Transverse colon (tissue), 4 donors: Measurements from ENCODE around the gene RPGRIP1L. TPM values are rescaled to one million over a fixed set of nuclear protein-coding genes. Genes with fewer than 3 reads are reported as not detected.

Experiments
- DNase-seq: peaks from one replicate; pipeline ENCODE4 v3.0.0-alpha.2; 2019
- H3K27ac ChIP-seq, 4 donors: fragments of 200-600 bp; sonication (generic); 2 replicates each; pipeline ENCODE4 v1.5.1; 2016 to 2018; ENCODE audit warnings: inconsistent platforms in 4 of 4
- H3K27me3 ChIP-seq: fragments of 200-600 bp; sonication (generic); 2 replicates; pipeline ENCODE4 v1.5.1; 2017; ENCODE audit warnings: inconsistent platforms
- H3K36me3 ChIP-seq, 4 donors: fragments of 200-600 bp; sonication (generic); 2 replicates each; pipeline ENCODE4 v1.5.1; 2017 to 2019; ENCODE audit warnings: inconsistent platforms in 4 of 4
- H3K4me1 ChIP-seq, 4 donors: fragments of 200-600 bp; sonication (generic); 2 replicates each; pipeline ENCODE4 v1.5.1; 2017 to 2020; ENCODE audit warnings: inconsistent platforms in 4 of 4
- H3K4me3 ChIP-seq, 4 donors: fragments of 200-600 bp; sonication (generic); 1 replicate in 1 of 4; 2 replicates in 3 of 4; pipeline versions ENCODE4 v1.5.1 to v1.6.1; 2017 to 2019; ENCODE audit warnings: inconsistent platforms in 4 of 4
- H3K9me3 ChIP-seq, 2 donors: fragments of 200-600 bp; sonication (generic); 2 replicates each; pipeline ENCODE4 v1.5.1; 2017 to 2019; ENCODE audit warnings: inconsistent platforms in 2 of 2
- EP300 ChIP-seq: sonication (generic); formaldehyde crosslinking; IDR thresholded peaks from one replicate; pipeline ENCODE4 v1.6.1; 2017; ENCODE audit warnings: antibody characterized with exemption, low read depth
- POLR2A ChIP-seq: fragments of 450-650 bp; IDR thresholded peaks from one replicate; pipeline ENCODE4 v1.6.1; 2016; ENCODE audit warnings: antibody characterized with exemption, mild to moderate bottlenecking, moderate library complexity
- POLR2AphosphoS5 ChIP-seq, 3 donors: sonication (generic); formaldehyde crosslinking; IDR thresholded peaks; one replicate each; pipeline ENCODE4 v1.6.1; 2016; ENCODE audit warnings: antibody characterized with exemption in 3 of 3
- WGBS, 2 donors: methylation state at CpG; one replicate each; pipeline ENCODE4 v1.1.5; 2018; ENCODE audit warnings: low coverage in 1 of 2; 5-methylcytosine and 5-hydroxymethylcytosine counted together
- in situ Hi-C, 4 donors: fragments of 200-750 bp; cut with MboI; loops; one replicate each; pipeline versions ENCODE4 v1.15.0 to v1.15.1; 2017; ENCODE audit warnings: low sequenced_read_pairs in 3 of 4, low pct_ligation_motif_present in 1 of 4, low pct_unique_long_range_greater_than_20kb in 1 of 4
- intact Hi-C: fragments of 100-400 bp; cut with DNase I; formaldehyde crosslinking; loops from one replicate; pipeline ENCODE4 v1.15.1; 2023; ENCODE audit warnings: low total_unique reads
- total RNA-seq, 4 donors: library from RNA; depleted of rRNA; stranded (reverse); fragments of >200 nt; gene quantifications; one replicate each; pipeline ENCODE4 v1.1.0, GENCODE V29; 2016
- TF ChIP-seq, protein P1 (sequence below), 5 experiments: fragments of 200-600 bp in 3 of 5; fragments of 450-650 bp in 2 of 5; sonication (generic) in 3 of 5; IDR thresholded peaks; 1 replicate in 2 of 5; 2 replicates in 3 of 5; pipeline ENCODE4 v1.5.1; 2016 to 2017; ENCODE audit warnings: antibody characterized with exemption in 5 of 5, inconsistent platforms in 3 of 5, mild to moderate bottlenecking in 2 of 5, moderate library complexity in 1 of 5

RPGRIP1L gene
- total RNA-seq, 4 donors from 2014 or later: 1.6 to 5.6 (median 2.1) TPM

- DNase-seq: no peak
- intact Hi-C loops: no loop called here
- Histone ChIP-seq H3K36me3 (no peaks in the 10 kb centered on the region), H3K4me1 (no peaks in the 10 kb centered on the region), H3K27ac (no peak overlapping the region), H3K9me3 (no peaks in the 10 kb centered on the region), H3K4me3 (no peak overlapping the region), H3K27me3 (no peaks in the 10 kb centered on the region)
- 83 to 86% methylated on average over 7 to 8 of the region's 8 CpGs for WGBS, 2 donors
- TF ChIP-seq, protein P1, sequence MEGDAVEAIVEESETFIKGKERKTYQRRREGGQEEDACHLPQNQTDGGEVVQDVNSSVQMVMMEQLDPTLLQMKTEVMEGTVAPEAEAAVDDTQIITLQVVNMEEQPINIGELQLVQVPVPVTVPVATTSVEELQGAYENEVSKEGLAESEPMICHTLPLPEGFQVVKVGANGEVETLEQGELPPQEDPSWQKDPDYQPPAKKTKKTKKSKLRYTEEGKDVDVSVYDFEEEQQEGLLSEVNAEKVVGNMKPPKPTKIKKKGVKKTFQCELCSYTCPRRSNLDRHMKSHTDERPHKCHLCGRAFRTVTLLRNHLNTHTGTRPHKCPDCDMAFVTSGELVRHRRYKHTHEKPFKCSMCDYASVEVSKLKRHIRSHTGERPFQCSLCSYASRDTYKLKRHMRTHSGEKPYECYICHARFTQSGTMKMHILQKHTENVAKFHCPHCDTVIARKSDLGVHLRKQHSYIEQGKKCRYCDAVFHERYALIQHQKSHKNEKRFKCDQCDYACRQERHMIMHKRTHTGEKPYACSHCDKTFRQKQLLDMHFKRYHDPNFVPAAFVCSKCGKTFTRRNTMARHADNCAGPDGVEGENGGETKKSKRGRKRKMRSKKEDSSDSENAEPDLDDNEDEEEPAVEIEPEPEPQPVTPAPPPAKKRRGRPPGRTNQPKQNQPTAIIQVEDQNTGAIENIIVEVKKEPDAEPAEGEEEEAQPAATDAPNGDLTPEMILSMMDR (IDR thresholded peaks at IDR 0.05): no peak
- TF ChIP-seq POLR2A (no peak), EP300 (no peak), POLR2AphosphoS5 (IDR thresholded peaks at IDR 0.05) (no peak)
- in situ Hi-C loops: no loop called here
Measured at GRCh38 chr16:53565296-53565863, 138.3 kb downstream of the RPGRIP1L start.

DNA sequence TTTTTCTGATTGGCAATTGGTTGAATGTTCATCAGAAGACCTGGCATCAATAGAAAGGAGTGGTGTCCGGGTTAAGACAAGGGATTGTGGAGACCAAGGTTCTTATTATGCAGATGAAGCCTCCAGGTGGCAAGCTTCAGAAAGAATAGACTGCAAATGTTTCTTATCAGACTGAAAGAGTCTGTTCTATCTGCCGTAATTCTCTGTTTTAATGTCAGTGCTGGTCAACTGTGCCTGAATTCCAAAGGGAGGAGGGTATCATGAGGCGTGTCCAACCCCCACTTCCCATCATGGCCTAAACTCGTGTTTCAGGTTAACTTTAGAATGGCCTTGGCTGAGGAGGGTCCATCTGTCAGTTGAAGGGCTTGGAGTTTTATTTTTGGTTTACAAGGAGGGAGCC, 140.2 kb downstream of the RPGRIP1L start:
- Histone ChIP-seq H3K36me3 (no peaks in the 10 kb centered on the region), H3K9me3 (no peaks in the 10 kb centered on the region), H3K27me3 (no peaks in the 10 kb centered on the region), H3K27ac (no peak overlapping the region), H3K4me3 (no peak overlapping the region), H3K4me1 (no peaks in the 10 kb centered on the region)
- in situ Hi-C loops: no loop called here
- DNase-seq: no peak
- WGBS, 2 donors: 80 to 82% methylated on average over 3 to 4 of the region's 4 CpGs
- intact Hi-C loops: no loop called here
- TF ChIP-seq, protein P1 (IDR thresholded peaks at IDR 0.05): no peak
- TF ChIP-seq POLR2A (no peak), POLR2AphosphoS5 (IDR thresholded peaks at IDR 0.05) (no peak), EP300 (no peak)

GRCh38 chr16:53561101-53561888, 142.4 kb downstream of the RPGRIP1L start:
- TF ChIP-seq POLR2A: no peak
- no peak for TF ChIP-seq POLR2AphosphoS5 (IDR thresholded peaks at IDR 0.05)
- no peak for TF ChIP-seq EP300
- TF ChIP-seq, protein P1 (IDR thresholded peaks at IDR 0.05): no peak
- 81 to 87% methylated on average over 4 to 5 of the region's 5 CpGs for whole genome bisulfite sequencing, 2 donors
- H3K9me3 ChIP-seq: no peaks in the 10 kb centered on the region
- H3K27me3 ChIP-seq: no peaks in the 10 kb centered on the region
- no peak overlapping the region for H3K4me3 ChIP-seq
- intact Hi-C loops (no loop called here), in situ Hi-C loops (no loop called here)
- H3K27ac ChIP-seq: no peak overlapping the region
- no peaks in the 10 kb centered on the region for H3K4me1 ChIP-seq
- DNase-seq: no peak
- H3K36me3 ChIP-seq: no peaks in the 10 kb centered on the region

DNA sequence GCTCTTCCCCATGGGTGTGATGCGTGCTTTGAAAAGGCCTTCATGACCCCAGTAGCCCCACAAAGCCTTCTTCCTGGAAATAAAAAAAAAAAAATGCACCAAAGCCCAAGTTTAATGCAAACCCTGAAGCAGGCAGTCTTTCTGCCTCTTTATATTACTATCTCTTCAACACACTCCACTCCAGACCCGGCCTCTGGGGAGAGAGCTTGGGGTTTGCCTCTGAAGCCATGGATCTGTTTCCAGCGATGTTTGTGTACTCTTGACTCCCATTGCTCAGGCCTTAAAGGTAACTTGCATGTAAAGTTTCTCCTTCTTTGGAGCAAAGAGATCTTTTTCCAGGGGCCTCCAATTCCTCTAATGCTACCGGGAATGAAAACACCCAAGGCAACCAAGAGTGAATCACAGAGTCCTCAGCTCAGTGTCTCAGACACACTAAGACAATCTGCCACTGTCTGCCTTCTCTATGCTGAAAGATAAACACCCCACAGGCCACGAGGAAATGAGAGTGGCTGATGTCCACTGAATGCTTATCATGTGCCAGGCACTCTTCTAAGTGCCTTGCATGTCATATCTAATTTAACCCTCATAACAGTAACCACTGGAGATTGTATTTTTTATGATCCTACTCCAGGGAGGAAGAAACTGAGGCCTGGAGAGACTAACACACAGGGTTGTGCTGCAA, 144.2 kb downstream of the RPGRIP1L start:
- H3K27ac ChIP-seq: no peak overlapping the region
- H3K27me3 ChIP-seq: no peaks in the 10 kb centered on the region
- H3K4me1 ChIP-seq: no peaks in the 10 kb centered on the region
- no peak overlapping the region for H3K4me3 ChIP-seq
- DNase-seq: no peak
- intact Hi-C loops (no loop called here), in situ Hi-C loops (no loop called here)
- WGBS, 2 donors: 76 to 83% methylated on average over 5 of the region's 5 CpGs
- no peaks in the 10 kb centered on the region for H3K9me3 ChIP-seq
- H3K36me3 ChIP-seq: no peaks in the 10 kb centered on the region
- TF ChIP-seq, protein P1 (IDR thresholded peaks at IDR 0.05): no peak
- TF ChIP-seq POLR2AphosphoS5 (IDR thresholded peaks at IDR 0.05) (no peak), POLR2A (no peak), EP300 (no peak)
